Measurements from ENCODE around the gene BMPER.

The BMPER gene

GRCh38 chr7:33888166-33888565 lies 17.2 kb upstream of the BMPER start:
- no peak for DNase-seq (ENCODE audit: low read depth)

- DNase-seq (ENCODE audit: low read depth): no peak
Observed at GRCh38 chr7:33892945-33893344, 12.4 kb upstream of the BMPER start.

GRCh38 chr7:33893377-33893776 lies 12.0 kb upstream of the BMPER start:
- no peak for DNase-seq (ENCODE audit: low read depth)

GRCh38 chr7:33895025-33895804 lies 10.1 kb upstream of the BMPER start:
- DNase-seq (ENCODE audit: low read depth): peak; percentile 51

- DNase-seq (ENCODE audit: low read depth): no peak
Observed at GRCh38 chr7:33900501-33900900, 4.8 kb upstream of the BMPER start.

GRCh38 chr7:33901199-33901598 lies 4.1 kb upstream of the BMPER start:
- DNase-seq (ENCODE audit: low read depth): no peak

- DNase-seq (ENCODE audit: low read depth): no peak
Observed at GRCh38 chr7:33901847-33902246, 3.5 kb upstream of the BMPER start.

GRCh38 chr7:33902746-33903145 lies 2.6 kb upstream of the BMPER start:
- no peak for DNase-seq (ENCODE audit: low read depth)

- DNase-seq (ENCODE audit: low read depth): no peak
Observed at GRCh38 chr7:33903791-33904680, 1.3 kb upstream of the BMPER start.

- DNase-seq (ENCODE audit: low read depth): no peak
Observed at GRCh38 chr7:33904681-33905388, 504 bp upstream of the BMPER start.

- DNase-seq (ENCODE audit: low read depth): no peak
Observed at GRCh38 chr7:33906697-33907096, 1.4 kb downstream of the BMPER start.

GRCh38 chr7:33907625-33908024 lies 2.3 kb downstream of the BMPER start:
- DNase-seq (ENCODE audit: low read depth): no peak

GRCh38 chr7:33909318-33909717 lies 4.0 kb downstream of the BMPER start:
- DNase-seq (ENCODE audit: low read depth): no peak

- DNase-seq (ENCODE audit: low read depth): no peak
Observed at GRCh38 chr7:33909755-33910154, 4.4 kb downstream of the BMPER start.

GRCh38 chr7:33910756-33911155 lies 5.4 kb downstream of the BMPER start:
- no peak for DNase-seq (ENCODE audit: low read depth)

- no peak for DNase-seq (ENCODE audit: low read depth)
Observed at GRCh38 chr7:33916357-33917081, 11.2 kb downstream of the BMPER start.

GRCh38 chr7:33917661-33918060 lies 12.3 kb downstream of the BMPER start:
- no peak for DNase-seq (ENCODE audit: low read depth)

- DNase-seq (ENCODE audit: low read depth): no peak
Observed at GRCh38 chr7:33918438-33919143, 13.3 kb downstream of the BMPER start.

GRCh38 chr7:33919449-33919848 lies 14.1 kb downstream of the BMPER start:
- DNase-seq (ENCODE audit: low read depth): no peak

- DNase-seq (ENCODE audit: low read depth): no peak
Observed at GRCh38 chr7:33921216-33921938, 16.0 kb downstream of the BMPER start.

GRCh38 chr7:33922820-33923219 lies 17.5 kb downstream of the BMPER start:
- DNase-seq (ENCODE audit: low read depth): no peak
